Measurements from ENCODE around the gene SMO. TPM values are rescaled to one million over a fixed set of nuclear protein-coding genes. Genes with fewer than 3 reads are reported as not detected.
"Not testable (repeated sequence)": the region's sequence is repeated elsewhere in the genome, so short reads cannot be mapped to it uniquely, and the experiment has no call there.

The SMO gene
- total RNA-seq, 1 donor from 2014 or later, result 20.1 TPM

- no peak for TF ChIP-seq CTCF (IDR thresholded peaks at IDR 0.05; ENCODE audit: insufficient read depth, low read length, poor library complexity, severe bottlenecking)
- no peaks in the 10 kb centered on the region for H3K36me3 ChIP-seq (ENCODE audit: control insufficient read depth, insufficient read depth, low read length)
- H3K4me3 ChIP-seq (ENCODE audit: low read depth, low read length), result no peak overlapping the region
- DNase-seq (ENCODE audit: low read depth), result no peak
- no peaks in the 10 kb centered on the region for H3K27me3 ChIP-seq (ENCODE audit: control insufficient read depth, insufficient read depth, low read length)
Measured at GRCh38 chr7:129252128-129252527, 63.7 kb downstream of the SMO start.

- not testable (repeated sequence) for DNase-seq (ENCODE audit: low read depth); H3K36me3 ChIP-seq (ENCODE audit: control insufficient read depth, insufficient read depth, low read length); H3K27me3 ChIP-seq (ENCODE audit: control insufficient read depth, insufficient read depth, low read length); H3K4me3 ChIP-seq (ENCODE audit: low read depth, low read length)
Measured at GRCh38 chr7:129252603-129253002, 64.2 kb downstream of the SMO start.

- TF ChIP-seq CTCF (IDR thresholded peaks at IDR 0.05; ENCODE audit: insufficient read depth, low read length, poor library complexity, severe bottlenecking), result no peak
- no peaks in the 10 kb centered on the region for H3K36me3 ChIP-seq (ENCODE audit: control insufficient read depth, insufficient read depth, low read length)
- no peaks in the 10 kb centered on the region for H3K27me3 ChIP-seq (ENCODE audit: control insufficient read depth, insufficient read depth, low read length)
- DNase-seq (ENCODE audit: low read depth), result no peak
- no peak overlapping the region for H3K4me3 ChIP-seq (ENCODE audit: low read depth, low read length)
Measured at GRCh38 chr7:129255800-129256199, 67.4 kb downstream of the SMO start.

- TF ChIP-seq CTCF (IDR thresholded peaks at IDR 0.05; ENCODE audit: insufficient read depth, low read length, poor library complexity, severe bottlenecking), result no peak
- no peak for DNase-seq (ENCODE audit: low read depth)
- Histone ChIP-seq H3K4me3 (ENCODE audit: low read depth, low read length) (no peak overlapping the region), H3K36me3 (ENCODE audit: control insufficient read depth, insufficient read depth, low read length) (no peaks in the 10 kb centered on the region), H3K27me3 (ENCODE audit: control insufficient read depth, insufficient read depth, low read length) (no peaks in the 10 kb centered on the region)
Measured at GRCh38 chr7:129256221-129256620, 67.8 kb downstream of the SMO start.

- H3K36me3 ChIP-seq (ENCODE audit: control insufficient read depth, insufficient read depth, low read length), result no peaks in the 10 kb centered on the region
- H3K27me3 ChIP-seq (ENCODE audit: control insufficient read depth, insufficient read depth, low read length), result no peaks in the 10 kb centered on the region
- H3K4me3 ChIP-seq (ENCODE audit: low read depth, low read length), result no peak overlapping the region
- no peak for DNase-seq (ENCODE audit: low read depth)
- TF ChIP-seq CTCF (IDR thresholded peaks at IDR 0.05; ENCODE audit: insufficient read depth, low read length, poor library complexity, severe bottlenecking), result no peak
Measured at GRCh38 chr7:129257168-129257567, 68.7 kb downstream of the SMO start.

GRCh38 chr7:129258649-129259389 lies 70.4 kb downstream of the SMO start:
- no peak for DNase-seq (ENCODE audit: low read depth)
- no peak for TF ChIP-seq CTCF (IDR thresholded peaks at IDR 0.05; ENCODE audit: insufficient read depth, low read length, poor library complexity, severe bottlenecking)
- Histone ChIP-seq H3K27me3 (ENCODE audit: control insufficient read depth, insufficient read depth, low read length) (no peaks in the 10 kb centered on the region), H3K36me3 (ENCODE audit: control insufficient read depth, insufficient read depth, low read length) (no peaks in the 10 kb centered on the region), H3K4me3 (ENCODE audit: low read depth, low read length) (no peak overlapping the region)

Data from kidney epithelial cell (primary cell).